GM23248 (cell line): ENCODE data around the gene LYZL6. TPM values are rescaled to one million over a fixed set of nuclear protein-coding genes. Genes with fewer than 3 reads are reported as not detected.

Source experiments
- DNase-seq: peaks from one replicate; pipeline ENCODE4 v3.0.0-alpha.2; 2015
- H2AFZ ChIP-seq: fragments of 200-600 bp; sonication (generic); 2 replicates; pipeline ENCODE4 v1.6.1; 2016; ENCODE audit warnings: antibody characterized with exemption
- H3F3A ChIP-seq: fragments of 200-600 bp; sonication (generic); 2 replicates; pipeline ENCODE4 v1.6.1; 2016; ENCODE audit warnings: mild to moderate bottlenecking, antibody characterized with exemption, mixed run types; ENCODE audit not compliant: insufficient read depth
- H3K27ac ChIP-seq: fragments of 200-600 bp; sonication (generic); 2 replicates; pipeline ENCODE4 v1.5.1; 2016; ENCODE audit warnings: mild to moderate bottlenecking
- H3K27me3 ChIP-seq: fragments of 200-600 bp; sonication (generic); replicated peaks from 2 replicates; pipeline ENCODE4 v1.6.1; 2016; ENCODE audit warnings: mild to moderate bottlenecking; ENCODE audit not compliant: insufficient read depth
- H3K36me3 ChIP-seq: fragments of 200-600 bp; sonication (generic); 2 replicates; pipeline ENCODE4 v1.6.1; 2016; ENCODE audit warnings: low read depth, mild to moderate bottlenecking
- H3K4me1 ChIP-seq: fragments of 200-600 bp; sonication (generic); 2 replicates; pipeline ENCODE4 v1.6.1; 2016; ENCODE audit warnings: mild to moderate bottlenecking; ENCODE audit not compliant: insufficient read depth
- H3K4me2 ChIP-seq: fragments of 200-600 bp; sonication (generic); one replicate; pipeline ENCODE4 v1.6.1; 2016; ENCODE audit warnings: mild to moderate bottlenecking; ENCODE audit not compliant: unreplicated experiment
- H3K4me3 ChIP-seq: fragments of 200-600 bp; sonication (generic); 2 replicates; pipeline ENCODE4 v1.5.1; 2016; ENCODE audit warnings: mild to moderate bottlenecking
- H3K79me2 ChIP-seq: fragments of 200-600 bp; sonication (generic); 2 replicates; pipeline ENCODE4 v1.6.1; 2016; ENCODE audit warnings: mild to moderate bottlenecking; ENCODE audit not compliant: insufficient read depth
- H3K9ac ChIP-seq: fragments of 200-600 bp; sonication (generic); 2 replicates; pipeline ENCODE4 v1.6.1; 2016; ENCODE audit warnings: mild to moderate bottlenecking
- H3K9me2 ChIP-seq: fragments of 200-600 bp; sonication (generic); 2 replicates; pipeline ENCODE4 v1.6.1; 2016; ENCODE audit warnings: mixed run types, mild to moderate bottlenecking, moderate library complexity; ENCODE audit not compliant: insufficient read depth
- H3K9me3 ChIP-seq: fragments of 200-600 bp; sonication (generic); one replicate; pipeline ENCODE4 v1.6.1; 2017; ENCODE audit warnings: low read depth
- H4K20me1 ChIP-seq: fragments of 200-600 bp; sonication (generic); 2 replicates; pipeline ENCODE4 v1.6.0; 2016; ENCODE audit not compliant: insufficient read depth
- EZH2 ChIP-seq: fragments of 200-600 bp; sonication (generic); IDR thresholded peaks from 2 replicates; pipeline ENCODE4 v1.6.1; 2018; ENCODE audit warnings: antibody characterized with exemption, mild to moderate bottlenecking; ENCODE audit not compliant: insufficient read depth, poor library complexity, severe bottlenecking
- EZH2phosphoT487 ChIP-seq: fragments of 200-600 bp; sonication (generic); IDR thresholded peaks from 2 replicates; pipeline ENCODE4 v1.6.1; 2018; ENCODE audit warnings: antibody characterized with exemption, moderate library complexity, mild to moderate bottlenecking, low read depth; ENCODE audit not compliant: insufficient read depth
- WGBS, 2 experiments: methylation state at CpG; one replicate each; pipeline ENCODE4 v1.1.6; 2015 to 2017; ENCODE audit warnings: low lambda C conversion rate in 2 of 2, low coverage in 1 of 2; ENCODE audit errors: missing lambda C conversion rate in 2 of 2; 5-methylcytosine and 5-hydroxymethylcytosine counted together
- in situ Hi-C: fragments of 300-500 bp; cut with MboI; formaldehyde crosslinking; loops from 2 replicates; pipeline ENCODE4 v1.15.0; 2020
- polyA plus RNA-seq: library from polyadenylated mRNA; unstranded; fragments of >200 nt; fragmentation: Nextera tagmentation; extraction: Ambion mirVana; gene quantifications from 2 replicates; pipeline ENCODE4 v1.2.1, GENCODE V29; 2016
- total RNA-seq: library from RNA; depleted of rRNA; stranded (reverse); fragments of >200 nt; shearing (Covaris generic); gene quantifications from 2 replicates; pipeline ENCODE4 v1.2.3, GENCODE V29; 2014

Gene LYZL6
- total and polyA plus RNA-seq, 2 experiments from 2014 or later = not detected

DNA sequence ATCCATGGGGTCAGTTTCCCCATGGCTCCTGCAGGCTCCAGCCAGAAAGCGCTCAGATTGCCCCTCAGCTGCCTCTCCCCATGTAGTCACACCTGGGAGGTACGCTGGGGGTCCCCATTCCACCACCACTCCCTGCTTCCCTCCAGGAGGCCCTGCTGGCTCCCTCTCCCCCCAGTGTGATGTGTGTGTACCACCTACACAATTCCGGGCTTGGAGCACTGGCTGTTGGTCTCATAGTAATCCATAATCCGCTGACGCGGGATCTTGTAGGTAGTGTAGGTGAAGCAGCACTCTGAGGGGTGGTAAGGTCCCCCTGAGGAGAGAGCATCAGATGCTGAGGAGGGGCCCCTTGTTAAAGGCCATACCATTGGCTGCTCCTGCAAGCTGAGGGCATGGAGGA lies 40.6 kb upstream of the LYZL6 start:
- TF ChIP-seq EZH2phosphoT487 (no peak), EZH2 (no peak)
- Histone ChIP-seq H3K9ac (no peak overlapping the region), H3K4me3 (no peak overlapping the region), H3F3A (no peaks in the 10 kb centered on the region), H3K4me2 (no peak overlapping the region), H3K9me3 (no peaks in the 10 kb centered on the region), H4K20me1 (no peaks in the 10 kb centered on the region; the same call in 1 of the 2 replicates), H2AFZ (no peak overlapping the region), H3K27me3 (peaks cover 7% of the 10 kb centered on the region; the same call in 1 of the 2 replicates), H3K36me3 (no peaks in the 10 kb centered on the region), H3K79me2 (no peaks in the 10 kb centered on the region), H3K4me1 (no peaks in the 10 kb centered on the region), H3K27ac (no peak overlapping the region), H3K9me2 (no peaks in the 10 kb centered on the region)
- WGBS, 2 experiments = 48 to 62% methylated on average over 6 of the region's 6 CpGs
- in situ Hi-C loops = no loop called here
- DNase-seq = no peak

DNA sequence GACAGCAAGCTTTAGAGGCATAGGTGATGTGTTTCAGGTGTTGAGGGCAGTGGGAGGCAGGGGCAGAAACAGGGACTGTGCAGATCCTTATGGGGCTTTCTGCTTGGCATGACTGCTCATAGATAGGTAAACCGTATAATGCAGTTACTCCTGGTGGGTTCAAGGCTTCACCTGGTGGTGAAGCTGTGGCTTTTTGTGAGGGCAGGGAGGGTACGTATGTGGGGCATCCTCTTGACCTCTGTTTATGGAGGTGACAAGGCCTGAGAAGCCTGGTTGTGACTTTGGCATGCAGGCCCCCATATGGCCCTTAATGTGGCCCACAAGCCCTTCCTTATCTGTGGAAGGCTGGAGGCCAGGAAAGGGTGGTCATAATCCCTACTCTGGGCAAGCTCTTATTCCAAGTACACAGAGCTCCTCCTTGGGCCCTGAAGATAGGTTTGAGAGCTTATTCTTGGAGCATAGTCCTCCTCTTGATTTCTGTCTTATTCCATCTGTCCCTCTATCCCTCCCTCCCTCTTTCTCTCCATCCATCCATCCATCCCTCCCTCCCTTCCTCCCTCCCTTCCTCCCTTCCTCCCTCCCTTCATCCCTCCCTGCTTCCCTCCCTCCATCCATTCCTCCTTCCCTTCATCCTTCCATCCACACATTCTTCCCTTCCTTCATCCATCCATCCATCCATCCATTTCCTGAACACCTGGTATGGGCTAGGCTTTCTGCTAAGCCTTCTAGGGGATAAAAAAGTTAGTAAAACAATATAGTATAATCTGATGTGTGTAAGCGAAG lies 39.1 kb upstream of the LYZL6 start:
- no peak overlapping the region for H3K4me3 ChIP-seq
- H3K9me3 ChIP-seq = no peaks in the 10 kb centered on the region
- no peaks in the 10 kb centered on the region for H3K36me3 ChIP-seq
- H2AFZ ChIP-seq = no peak overlapping the region
- in situ Hi-C loops = no loop called here
- no peaks in the 10 kb centered on the region for H3K9me2 ChIP-seq
- H3K79me2 ChIP-seq = no peaks in the 10 kb centered on the region
- H3K4me1 ChIP-seq = no peaks in the 10 kb centered on the region
- TF ChIP-seq EZH2 (no peak), EZH2phosphoT487 (no peak)
- WGBS, 2 experiments = 32 to 42% methylated on average over 3 of the region's 3 CpGs
- no peak overlapping the region for H3K4me2 ChIP-seq
- no peak for DNase-seq
- no peak overlapping the region for H3K27ac ChIP-seq
- H3F3A ChIP-seq = no peaks in the 10 kb centered on the region
- peaks cover 7% of the 10 kb centered on the region; the same call in 1 of the 2 replicates for H3K27me3 ChIP-seq
- H4K20me1 ChIP-seq = no peaks in the 10 kb centered on the region
- no peak overlapping the region for H3K9ac ChIP-seq

GRCh38 chr17:35981908-35982330 lies 38.4 kb upstream of the LYZL6 start:
- H3K36me3 ChIP-seq = no peaks in the 10 kb centered on the region
- no peak overlapping the region for H3K4me2 ChIP-seq
- no peaks in the 10 kb centered on the region for H3K9me2 ChIP-seq
- 23 to 34% methylated on average over 4 of the region's 4 CpGs for WGBS, 2 experiments
- H3K4me3 ChIP-seq = no peak overlapping the region
- no peak overlapping the region for H3K9ac ChIP-seq
- no peak overlapping the region for H2AFZ ChIP-seq
- no peak overlapping the region for H3K27ac ChIP-seq
- H3K79me2 ChIP-seq = no peaks in the 10 kb centered on the region
- H3K27me3 ChIP-seq = peaks cover 7% of the 10 kb centered on the region; the same call in 1 of the 2 replicates
- no peaks in the 10 kb centered on the region for H3K4me1 ChIP-seq
- H3F3A ChIP-seq = no peaks in the 10 kb centered on the region
- TF ChIP-seq EZH2phosphoT487 = no peak
- TF ChIP-seq EZH2 = no peak
- in situ Hi-C loops = no loop called here
- H3K9me3 ChIP-seq = no peaks in the 10 kb centered on the region
- H4K20me1 ChIP-seq = no peaks in the 10 kb centered on the region
- no peak for DNase-seq

DNA sequence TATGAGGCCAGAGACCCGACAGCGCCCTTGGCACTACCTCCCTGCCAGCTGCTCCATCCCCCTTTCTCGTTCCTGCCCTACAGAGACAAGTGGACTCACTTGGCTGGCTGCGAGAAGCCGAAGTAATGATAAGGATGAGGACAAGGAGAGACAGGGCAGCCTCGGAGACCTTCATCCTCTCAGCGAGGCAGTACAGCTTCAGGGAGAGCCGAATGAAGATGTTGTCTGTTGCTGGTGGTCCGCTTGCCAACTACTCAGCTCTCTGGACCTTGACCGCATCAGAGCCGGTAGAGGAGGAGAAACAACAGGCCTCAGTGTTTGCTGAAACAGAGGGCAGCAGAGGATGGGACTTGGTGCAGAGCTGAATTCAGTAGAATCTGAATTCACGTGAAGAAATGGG lies 37.7 kb upstream of the LYZL6 start, which contains the start of gene CCL16:
TSS of gene CCL16 (minus strand) at position 252 of the 400 bp plus-strand sequence. CDS start at position 175, 77 bp downstream.
- Histone ChIP-seq H3K4me1 (no peaks in the 10 kb centered on the region), H3F3A (no peaks in the 10 kb centered on the region), H3K4me2 (no peak within 1 kb of the TSS), H3K9me3 (no peaks in the 10 kb centered on the region), H3K27ac (no peak within 1 kb of the TSS), H2AFZ (no peak within 1 kb of the TSS), H3K36me3 (no peaks in the 10 kb centered on the region), H4K20me1 (no peaks in the 10 kb centered on the region), H3K9ac (no peak within 1 kb of the TSS), H3K79me2 (no peaks in the 10 kb centered on the region), H3K9me2 (no peaks in the 10 kb centered on the region), H3K27me3 (peaks cover 7% of the 10 kb centered on the region; the same call in 1 of the 2 replicates), H3K4me3 (no peak within 1 kb of the TSS)
- 50% methylated on average over 12 of the region's 12 CpGs for WGBS, 2 experiments
- in situ Hi-C loops = no loop called here
- no peak for DNase-seq
- TF ChIP-seq EZH2 (no peak), EZH2phosphoT487 (no peak)
